ENCODE data around the gene LDLRAD2.
"Not testable (repeated sequence)": the region's sequence is repeated elsewhere in the genome, so short reads cannot be mapped to it uniquely, and the experiment has no call there.

Gene LDLRAD2

DNA sequence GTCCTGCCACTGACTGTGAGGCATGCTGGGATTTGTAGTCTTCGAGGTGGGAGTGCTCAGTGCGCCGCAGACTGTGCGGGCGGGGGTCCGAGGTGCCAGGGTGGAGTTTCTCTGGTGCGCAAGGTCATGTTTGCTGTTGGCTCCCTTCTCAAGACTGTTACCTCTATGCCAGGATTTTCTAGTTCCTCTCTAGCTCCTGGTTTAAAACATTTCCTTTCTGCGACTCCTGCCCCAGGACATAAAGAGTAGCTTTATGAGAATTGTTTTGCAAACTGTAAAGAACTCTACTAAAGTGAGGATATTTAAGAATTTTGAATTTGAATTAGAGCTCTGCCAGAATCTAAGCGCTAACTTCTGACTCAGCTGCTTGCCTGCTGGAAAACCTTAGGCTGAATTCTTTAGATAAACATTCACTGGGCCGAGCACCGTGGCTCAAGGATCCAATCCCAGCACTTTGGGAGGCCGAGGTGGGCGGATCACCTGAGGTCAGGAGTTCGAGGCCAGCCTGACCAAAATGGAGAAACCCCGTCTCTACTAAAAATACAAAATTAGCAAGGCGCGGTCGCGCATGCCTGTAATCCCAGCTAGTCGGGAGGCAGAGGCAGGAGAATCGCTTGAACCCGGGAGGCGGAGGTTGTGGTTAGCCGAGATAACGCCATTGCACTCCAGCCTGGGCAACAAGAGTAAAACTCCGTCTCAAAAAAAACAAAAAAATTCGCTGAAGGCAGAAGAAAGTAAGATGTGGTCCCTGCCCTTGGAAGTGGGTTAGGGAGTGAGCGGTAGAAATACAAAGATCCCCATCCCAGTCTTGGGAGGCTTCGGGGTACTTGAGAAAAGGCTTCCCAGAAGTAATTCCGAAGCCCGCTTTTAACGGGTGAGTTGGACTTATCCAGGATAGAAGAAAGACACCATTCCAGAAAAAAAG, 28.1 kb upstream of the LDLRAD2 start:
- DNase-seq, result no peak

DNA sequence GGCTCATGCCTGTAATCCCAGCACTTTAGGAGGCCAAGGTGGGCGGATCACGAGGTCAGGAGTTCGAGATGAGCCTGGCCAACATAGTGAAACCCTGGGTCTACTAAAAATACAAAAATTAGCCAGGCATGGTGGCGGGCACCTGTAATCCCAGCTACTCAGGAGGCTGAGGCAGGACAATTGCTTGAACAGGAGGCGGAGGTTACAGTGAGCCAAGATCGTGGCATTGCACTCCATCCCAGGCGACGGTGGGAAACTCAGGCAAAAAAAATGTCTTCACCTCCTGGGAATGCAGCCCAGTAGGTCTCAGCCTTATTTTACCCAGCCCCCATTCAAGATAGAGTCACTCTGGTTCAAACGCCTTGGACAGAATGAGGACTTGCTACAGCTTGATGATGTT, 26.3 kb upstream of the LDLRAD2 start:
- not testable (repeated sequence) for DNase-seq

DNA sequence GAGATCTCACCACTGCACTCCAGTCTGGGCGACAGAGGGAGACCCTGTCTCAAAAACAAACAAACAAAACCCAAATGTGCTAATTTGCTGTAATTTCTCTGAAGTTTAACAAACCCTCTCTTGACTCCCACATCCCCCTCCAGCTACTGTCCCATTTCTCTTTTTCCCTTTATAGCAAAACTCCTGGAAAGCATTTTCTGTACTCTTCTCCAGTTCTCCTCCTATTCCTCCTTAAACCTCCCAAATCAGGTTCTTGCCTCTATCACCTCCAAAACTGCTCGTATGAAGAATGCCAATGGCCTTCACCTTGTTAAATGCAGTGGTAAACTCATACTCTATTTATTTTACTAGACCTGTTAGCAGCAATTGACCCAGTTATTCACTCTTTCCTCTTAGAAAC, 25.4 kb upstream of the LDLRAD2 start:
- DNase-seq, result no peak

DNA sequence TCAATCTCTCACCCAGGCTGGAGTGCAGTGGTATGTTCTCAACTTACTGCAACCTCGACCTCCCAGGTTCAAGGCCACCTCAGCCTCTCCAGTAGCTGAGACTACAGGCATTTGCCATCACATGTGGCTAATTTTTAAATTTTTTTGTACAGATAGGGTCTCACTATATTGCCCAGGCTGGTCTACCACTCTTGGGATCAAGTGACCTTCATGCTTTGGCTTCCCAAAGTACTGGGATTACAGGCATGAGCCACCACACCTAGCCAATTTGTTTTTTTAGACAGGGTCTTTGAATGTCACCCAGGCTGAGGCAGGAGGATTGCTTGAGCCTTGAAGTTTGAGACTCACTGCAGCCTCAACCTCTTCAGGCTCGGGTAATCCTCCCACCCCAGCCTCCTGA, 19.0 kb upstream of the LDLRAD2 start:
- no peak for DNase-seq

DNA sequence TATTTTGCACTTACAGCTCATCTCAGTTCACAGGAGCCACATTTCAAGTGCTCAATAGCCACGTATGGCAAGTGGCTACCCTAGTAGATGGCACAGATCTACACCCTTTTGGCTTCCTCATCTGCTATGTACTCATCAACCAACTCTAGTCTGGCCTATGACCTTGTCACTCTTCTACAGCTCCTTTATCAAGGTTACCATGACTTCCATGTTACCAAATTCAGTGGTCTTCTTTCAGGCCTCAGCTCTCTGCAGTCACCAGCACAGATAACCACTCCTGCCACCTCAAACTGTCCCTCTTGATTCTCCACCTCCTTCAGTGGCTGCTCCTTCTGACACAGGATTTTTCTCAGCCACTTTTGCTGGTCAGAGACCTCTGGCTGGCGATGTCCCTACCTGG, 17.4 kb upstream of the LDLRAD2 start:
- no peak for DNase-seq

DNA sequence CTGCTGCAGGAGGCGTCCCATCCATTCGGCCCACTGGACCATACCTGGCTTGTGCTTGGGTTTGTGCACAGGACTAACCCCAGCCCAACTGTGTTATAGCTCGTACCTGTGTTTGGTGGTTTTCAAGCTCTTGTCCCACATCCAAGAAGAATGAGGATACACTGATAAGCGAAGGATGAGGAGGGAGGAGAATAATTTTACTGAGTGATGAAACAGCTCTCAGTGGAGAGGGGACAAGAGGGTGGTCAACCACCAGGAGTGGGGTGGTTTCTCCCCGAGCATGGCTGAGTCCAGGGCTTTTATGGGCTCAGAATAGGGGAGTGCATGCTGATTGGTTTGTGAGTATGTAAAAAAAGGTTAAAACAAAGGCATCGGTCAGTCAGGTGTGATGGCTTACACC, 17.0 kb upstream of the LDLRAD2 start:
- DNase-seq, result no peak

DNA sequence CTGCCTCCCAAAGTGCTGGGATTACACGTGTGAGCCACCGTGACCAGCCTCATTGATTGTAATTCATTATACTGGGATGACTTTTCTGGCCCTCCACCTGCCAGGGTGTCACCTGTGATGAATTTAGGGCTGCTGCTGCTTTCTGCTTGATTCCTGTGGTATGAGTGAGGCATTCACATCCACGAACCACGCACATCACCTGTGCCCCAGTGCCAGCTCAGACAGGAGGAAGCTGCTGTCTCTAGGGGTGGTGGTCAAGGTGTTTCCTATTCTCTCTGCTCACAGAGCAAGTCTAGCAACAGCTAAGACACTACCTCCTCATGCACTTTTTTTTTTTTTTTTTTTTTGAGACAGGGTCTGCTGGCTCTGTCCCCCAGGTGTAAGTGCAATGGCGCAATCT, 12.3 kb upstream of the LDLRAD2 start:
- no peak for DNase-seq

DNA sequence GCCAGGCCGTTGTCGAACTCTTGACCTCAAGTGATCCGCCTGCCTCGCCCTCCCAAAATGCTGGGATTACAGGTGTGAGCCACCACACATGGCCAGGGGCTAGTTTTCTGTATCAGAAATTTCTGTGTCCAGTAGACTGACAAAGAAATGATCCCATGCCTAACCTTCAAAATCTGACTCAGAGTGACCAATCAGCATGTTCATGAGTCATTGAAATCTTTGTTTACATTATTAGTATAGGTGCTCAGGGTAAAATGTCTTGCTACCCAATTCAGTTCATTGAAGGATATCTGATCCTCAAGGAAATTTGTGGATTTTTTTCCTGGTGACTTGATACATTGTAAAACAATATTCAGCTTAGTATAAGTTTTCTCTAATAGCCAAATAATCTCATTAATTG, 11.0 kb upstream of the LDLRAD2 start:
- no peak for DNase-seq

DNA sequence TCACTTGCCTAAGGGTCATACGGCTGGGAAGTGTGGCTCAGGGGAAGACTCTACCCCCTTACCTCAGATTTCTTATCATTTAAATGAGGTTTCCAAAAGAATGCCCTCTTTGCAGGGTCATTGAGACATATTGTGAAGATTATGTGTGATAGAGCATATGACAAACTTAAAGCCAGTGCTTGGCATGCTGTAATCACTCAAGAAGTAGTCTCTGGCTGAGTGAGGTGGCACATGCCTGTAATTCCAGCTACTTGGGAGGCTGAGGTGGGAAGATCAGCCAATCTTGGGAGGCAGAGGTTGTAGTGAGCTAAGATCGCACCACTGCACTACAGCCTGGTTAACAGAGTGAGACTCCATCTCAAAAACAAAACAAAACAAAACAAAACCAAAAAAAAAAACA, 7.5 kb upstream of the LDLRAD2 start:
- no peak for DNase-seq

DNA sequence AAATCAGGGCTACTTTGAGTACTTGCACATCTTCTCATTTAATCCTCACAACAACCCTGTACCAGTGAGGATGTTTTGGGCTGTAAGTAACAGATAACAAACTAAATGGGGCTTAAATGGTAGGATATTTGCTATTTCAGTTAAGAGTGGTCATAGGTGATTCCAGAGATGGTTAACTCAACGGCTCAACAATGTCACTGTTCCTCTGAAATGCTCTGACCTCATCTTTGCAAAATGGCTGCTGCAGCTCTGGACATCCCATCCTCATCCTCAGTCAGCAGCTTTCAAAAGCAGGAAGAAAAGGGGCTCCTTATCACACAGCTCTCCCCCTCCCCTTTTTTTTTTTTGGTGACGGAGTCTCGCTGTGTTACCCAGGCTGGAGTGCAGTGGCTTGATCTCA, 1.5 kb downstream of the LDLRAD2 start:
- no peak for DNase-seq

DNA sequence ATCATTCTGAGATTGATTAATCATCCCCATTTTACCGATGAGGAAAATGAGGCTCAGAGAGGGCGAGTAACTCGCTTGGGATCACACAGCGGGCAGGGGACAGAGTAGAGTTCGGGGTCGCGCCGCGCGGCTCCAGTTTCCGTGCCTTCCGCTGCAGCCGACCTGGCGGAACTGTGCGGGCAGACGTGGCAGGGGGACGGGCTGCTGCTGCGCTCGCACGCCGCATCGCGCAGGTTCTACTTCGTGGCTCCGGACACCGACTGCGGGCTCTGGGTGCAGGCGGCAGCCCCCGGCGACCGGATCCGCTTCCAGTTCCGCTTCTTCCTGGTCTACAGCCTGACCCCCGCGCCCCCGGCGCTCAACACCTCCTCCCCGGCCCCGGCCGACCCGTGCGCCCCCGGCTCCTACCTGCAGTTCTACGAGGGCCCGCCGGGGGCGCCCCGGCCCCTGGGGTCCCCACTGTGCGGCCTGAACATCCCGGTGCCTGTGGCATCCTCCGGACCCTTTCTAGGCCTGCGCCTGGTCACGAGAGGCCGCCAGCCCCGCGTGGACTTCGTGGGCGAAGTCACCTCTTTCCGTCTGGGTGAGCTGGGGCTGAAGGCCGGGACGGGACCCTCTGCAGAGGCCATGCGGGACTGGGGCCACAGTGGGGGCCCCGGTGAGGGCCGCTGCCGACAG, 2.3 kb downstream of the LDLRAD2 start:
- no peak for DNase-seq

DNA sequence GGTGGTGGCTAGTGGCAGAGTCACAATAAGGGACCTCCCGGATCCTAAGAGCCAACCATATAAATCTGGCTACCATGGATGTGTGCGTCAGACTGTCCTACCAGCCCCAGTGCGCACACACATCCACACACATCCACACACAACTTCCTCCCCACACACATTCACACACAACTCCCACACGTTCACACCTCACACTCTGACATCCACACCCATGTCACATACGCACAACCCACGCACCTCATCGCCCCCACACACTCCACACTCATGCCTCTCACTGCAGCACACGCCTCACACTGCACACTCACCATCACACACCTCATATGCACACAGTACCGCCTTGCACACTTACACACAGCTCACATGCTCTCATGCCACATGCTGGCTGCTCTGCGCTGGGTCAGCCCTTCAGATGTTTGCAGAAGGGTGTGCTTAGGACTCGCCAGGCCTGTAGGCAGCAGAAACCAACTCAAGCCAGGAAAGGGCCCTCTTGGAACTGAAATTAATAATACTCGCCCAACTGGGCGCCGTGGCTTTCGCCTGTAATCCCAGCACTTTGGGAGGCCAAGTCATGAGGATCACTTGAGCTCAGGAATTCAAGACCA, 3.0 kb downstream of the LDLRAD2 start:
- no peak for DNase-seq

DNA sequence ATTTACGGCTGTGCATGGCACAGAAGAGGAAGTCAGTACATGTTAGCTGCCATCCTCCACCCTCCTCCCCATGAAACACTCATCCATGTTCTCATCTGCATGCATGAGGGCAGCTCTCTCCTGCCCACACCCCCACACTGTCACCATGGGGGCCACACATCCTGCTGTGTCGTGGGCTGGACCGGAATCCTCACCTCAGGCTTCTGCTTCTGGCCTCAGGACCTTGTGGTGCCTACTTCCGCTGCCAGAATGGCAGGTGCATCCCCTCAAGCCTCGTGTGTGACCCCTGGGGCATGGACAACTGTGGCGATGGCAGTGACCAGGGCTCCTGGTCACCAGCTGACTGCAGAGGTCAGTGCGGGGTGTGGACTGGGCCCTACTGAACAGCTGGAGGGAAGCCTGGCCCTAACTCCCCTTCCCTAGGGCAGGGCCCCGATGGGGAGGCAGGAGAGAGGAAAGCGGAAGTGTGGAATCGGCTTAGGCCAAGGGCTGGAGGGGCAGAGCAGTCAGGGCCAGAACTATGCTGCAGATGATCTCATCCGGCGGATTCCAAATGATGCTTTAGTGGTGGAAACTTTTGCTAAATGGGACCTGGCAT, 3.8 kb downstream of the LDLRAD2 start:
- DNase-seq, result no peak

DNA sequence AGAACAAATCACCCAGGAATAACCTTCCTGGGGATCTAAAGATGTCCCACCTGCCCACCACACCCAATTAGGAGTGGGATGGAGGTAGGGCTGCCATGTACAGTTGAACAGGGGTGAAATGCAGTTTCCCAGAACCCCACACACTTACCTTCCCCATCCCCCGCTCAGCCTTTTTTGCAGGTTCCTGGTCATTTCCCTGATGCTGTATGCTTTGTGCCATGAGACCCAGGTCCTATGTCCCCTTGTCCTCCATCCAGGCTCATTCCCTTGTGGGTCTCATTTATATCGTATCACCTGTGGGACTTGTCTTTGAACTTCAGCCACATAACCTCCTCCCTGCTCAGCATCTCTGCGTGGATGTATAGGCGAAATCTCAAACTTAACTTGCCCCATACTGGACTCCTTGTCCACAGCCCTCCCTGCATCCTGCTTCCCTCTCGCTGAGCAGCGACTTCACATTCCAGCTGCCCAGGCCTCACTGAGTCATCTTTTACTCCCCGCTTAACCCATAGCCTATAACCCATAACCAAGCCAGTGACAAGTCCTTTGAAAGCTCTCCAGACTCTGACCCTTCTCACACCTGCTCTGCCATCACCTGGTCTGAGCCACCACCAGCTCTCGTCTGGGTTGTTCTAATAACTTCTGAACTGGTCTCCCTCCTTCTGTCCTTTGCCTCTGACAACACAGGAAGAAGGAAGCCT, 4.7 kb downstream of the LDLRAD2 start:
- DNase-seq, result no peak

DNA sequence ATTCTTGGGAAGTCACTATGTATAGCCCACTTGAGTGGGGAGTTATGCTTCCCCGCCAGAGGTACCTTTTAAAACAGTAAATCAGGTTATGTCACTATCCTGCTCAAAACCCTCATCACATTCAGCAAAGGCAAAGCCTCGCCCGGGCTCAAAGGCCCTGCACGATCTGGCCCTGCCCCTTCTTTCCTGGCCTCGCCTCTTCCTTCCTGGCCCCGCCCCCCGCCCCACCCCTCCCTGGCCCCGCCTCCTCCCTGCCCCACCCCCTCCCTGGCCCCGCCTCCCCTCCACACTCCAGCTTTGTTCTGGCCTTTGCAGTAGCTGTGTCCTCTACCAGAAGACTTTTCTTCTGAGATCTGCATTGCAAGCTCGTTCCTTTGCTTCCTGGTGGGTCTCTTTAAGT, 6.6 kb downstream of the LDLRAD2 start:
- no peak for DNase-seq

DNA sequence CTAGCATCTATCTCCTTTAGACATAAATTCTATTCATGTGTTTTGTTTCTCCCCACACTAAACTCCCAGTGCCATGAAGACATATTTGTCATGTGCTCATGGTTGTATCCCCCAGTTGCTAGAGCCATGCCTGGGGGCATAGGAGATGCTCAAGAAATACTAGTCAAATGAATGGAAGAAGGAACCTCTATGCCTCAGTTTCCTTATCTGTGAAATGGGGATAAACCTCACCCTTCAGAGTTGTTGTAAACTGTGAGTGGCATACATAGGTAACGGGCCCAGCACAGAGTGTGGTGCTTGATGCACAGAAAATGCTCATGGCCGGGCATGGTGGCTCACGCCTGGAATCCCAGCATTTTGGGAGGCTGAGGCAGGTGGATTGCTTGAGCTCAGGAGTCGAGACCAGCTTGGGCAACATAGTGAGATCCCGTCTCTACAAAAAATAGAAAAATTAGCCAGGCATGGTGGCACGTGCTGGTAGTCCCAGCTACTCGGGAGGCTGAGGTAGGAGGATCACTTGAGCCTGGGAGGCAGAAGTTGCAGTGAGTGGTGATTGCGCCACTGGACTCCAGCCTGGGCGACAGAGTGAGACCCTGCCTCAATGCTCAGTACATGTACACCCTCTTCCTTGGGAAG, 8.7 kb downstream of the LDLRAD2 start:
- no peak for DNase-seq

DNA sequence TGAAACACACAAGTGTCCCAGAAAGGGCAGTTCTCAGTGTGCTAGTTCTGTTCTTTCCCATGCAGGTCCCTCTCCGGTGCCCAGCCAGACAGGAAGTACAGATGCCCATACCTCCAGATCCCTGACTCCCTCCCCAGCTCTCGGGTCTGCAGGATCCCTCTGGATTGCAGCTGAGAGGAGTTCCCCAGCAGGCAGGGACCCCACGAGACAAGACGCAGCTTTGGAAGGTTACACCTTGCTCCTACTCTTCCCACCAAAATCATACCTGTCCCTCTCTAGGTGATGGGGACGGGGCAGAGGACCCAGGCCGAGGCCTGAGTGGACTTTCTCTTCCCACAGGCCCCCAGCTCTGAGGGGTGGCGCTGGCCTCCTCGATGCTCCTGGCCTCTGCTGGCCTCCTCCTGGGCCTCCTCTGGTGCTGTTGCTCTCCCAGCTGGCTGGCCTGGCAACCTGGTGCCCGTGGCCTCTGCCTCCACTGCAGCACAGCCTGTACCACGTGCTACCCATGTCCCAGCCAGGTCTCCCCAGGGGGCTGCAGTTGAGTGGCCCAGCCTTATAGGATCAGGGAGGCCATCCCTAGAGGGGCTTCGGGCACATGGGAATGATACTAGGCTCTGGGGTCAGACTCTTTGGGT, 9.4 kb downstream of the LDLRAD2 start:
- DNase-seq, result no peak

DNA sequence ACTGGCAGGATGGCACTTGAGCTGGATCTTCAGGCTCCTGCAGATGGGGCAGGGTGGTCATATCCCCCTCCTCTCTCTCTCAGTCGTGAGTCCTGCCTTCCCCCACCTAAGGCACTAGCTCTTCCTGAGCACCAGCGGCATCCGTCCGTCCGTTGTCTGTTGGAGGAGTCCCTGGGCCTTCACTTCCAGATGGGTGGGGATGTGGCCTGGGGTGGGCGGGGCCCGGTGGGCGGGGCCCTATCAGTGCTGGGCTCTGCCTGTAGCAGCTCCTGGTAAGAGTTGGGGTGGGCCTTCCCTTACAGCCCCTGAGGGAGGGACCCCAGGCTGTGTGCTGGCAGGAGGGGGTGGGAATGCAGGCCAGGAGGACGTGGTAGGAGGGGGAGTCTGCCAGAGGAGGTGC, 10.3 kb downstream of the LDLRAD2 start:
- no peak for DNase-seq

DNA sequence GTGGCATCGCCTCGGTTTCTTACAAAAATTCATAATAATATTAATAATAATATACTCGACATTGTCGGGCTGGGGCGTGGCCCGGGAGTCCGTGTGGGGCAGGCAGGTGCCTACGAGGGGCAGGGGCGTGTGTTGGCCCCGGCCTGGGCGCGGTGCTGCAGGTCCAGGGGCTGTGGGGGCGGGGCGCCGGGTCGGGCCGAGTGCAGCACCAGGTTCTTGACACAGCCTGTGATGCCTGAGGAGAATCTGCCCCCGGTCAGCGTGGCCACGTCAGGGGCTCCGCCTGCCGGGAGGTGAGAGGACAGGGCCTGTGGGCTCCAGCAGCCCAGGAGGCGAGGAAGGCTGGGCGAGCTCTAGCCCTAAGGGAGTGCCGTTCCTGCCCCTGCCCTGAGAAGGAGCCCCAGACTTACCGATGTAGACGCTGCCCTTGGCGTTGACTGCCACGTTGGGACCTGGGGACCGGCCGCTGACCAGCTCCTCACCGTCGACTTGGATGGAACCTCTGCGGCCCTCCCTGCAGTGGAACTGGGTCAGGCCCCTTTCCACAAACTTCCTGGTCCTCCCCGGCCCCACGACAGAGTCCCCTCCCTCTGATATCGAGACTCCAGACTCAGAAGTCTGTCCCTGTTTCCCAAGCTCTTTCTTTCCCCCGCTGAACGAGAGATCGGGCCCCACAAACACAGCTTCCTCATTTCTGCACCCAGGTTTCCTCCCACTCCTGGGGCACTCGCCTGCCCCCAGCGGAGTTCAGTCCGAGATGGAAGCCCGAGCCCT, 11.3 kb downstream of the LDLRAD2 start:
- no peak for DNase-seq

DNA sequence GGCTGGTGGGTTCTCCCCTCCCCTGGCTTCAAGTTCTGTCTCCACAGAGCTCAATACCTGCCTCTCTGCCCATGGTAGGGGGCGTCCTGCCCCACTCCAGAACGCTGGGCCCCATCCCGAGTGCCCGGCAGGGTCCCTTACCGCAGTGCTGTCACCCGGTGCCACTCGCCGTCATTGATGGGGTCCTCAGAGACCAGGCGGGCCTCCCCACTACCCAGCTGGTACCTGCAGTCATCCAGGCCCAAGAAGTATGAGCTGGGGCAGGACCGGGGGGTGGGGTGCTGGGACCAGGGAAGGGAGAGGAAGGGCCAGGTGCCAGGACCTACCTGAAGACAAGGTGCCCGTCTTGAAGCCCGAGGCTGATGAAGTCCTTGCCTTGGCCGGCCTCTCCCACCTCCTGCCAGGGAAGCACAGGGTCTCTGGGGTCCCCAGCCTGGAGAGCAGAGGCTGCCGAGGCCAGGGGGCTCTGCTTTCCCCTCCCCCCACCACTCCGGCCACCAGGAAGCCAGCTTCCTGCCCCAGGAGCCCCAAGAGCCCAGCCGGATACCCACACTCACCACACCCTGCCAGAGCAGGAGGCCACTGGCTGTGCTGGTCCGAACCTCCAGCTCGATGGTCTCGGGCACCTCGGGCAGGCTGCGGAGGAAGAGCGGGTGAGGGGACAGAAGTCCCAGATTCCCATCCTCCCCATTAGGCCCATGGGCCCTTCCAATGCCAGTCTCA, 12.1 kb downstream of the LDLRAD2 start:
- no peak for DNase-seq

DNA sequence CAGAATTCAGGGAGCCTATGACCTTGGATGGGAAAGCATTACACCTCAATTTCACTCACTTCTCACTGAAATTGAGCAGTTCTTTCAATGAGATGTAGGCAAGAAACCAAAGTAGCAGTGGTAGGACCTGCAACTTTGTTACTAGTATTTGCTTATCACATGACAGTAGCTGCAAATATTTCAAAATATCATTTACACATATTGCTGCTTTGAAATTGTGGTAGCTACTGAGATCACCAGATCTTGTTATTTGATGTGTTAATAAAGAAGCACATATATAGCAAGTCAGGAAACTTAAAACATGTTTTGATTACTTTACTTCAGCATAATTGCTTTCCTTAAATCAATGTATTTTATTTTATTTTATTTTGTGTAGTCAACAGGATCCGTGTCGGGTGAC, 12.9 kb downstream of the LDLRAD2 start:
- DNase-seq, result no peak

Measured in NCI-H2227 treated with DMSO at 0.1 percent for 48 hours (cell line).